ENCODE measurements around the gene SALL3.

GRCh38 chr18:78991446-78991845 lies 11.8 kb downstream of the SALL3 start:
- no peak for TF ChIP-seq CTCF (IDR thresholded peaks at IDR 0.05)
- no peak for TF ChIP-seq EP300 (IDR thresholded peaks at IDR 0.05)

Measured in ovary (tissue), 3 donors.